Limb (tissue), 2 donors: Measurements from ENCODE around the gene KATNAL1.
"Not testable (repeated sequence)": the region's sequence is repeated elsewhere in the genome, so short reads cannot be mapped to it uniquely, and the experiment has no call there.

ENCODE experiments used
- DNase-seq, 2 donors: peaks; one replicate each; pipeline ENCODE4 v3.0.0-alpha.2; 2016; ENCODE audit errors: extremely low spot score in 2 of 2

KATNAL1 gene

GRCh38 chr13:30294004-30294403 lies 13.3 kb downstream of the KATNAL1 start:
- DNase-seq: no peak

GRCh38 chr13:30292325-30292724 lies 15.0 kb downstream of the KATNAL1 start:
- DNase-seq: no peak

GRCh38 chr13:30290812-30291436 lies 16.4 kb downstream of the KATNAL1 start:
- no peak for DNase-seq

GRCh38 chr13:30289533-30289932 lies 17.8 kb downstream of the KATNAL1 start:
- no peak for DNase-seq

- DNase-seq: not testable (repeated sequence)
Measured at GRCh38 chr13:30286059-30286458, 21.3 kb downstream of the KATNAL1 start.

GRCh38 chr13:30276178-30276577 lies 31.2 kb downstream of the KATNAL1 start:
- no peak for DNase-seq

- no peak for DNase-seq
Measured at GRCh38 chr13:30274083-30274482, 33.3 kb downstream of the KATNAL1 start.

- not testable (repeated sequence) for DNase-seq
Measured at GRCh38 chr13:30270035-30270434, 37.3 kb downstream of the KATNAL1 start.

- DNase-seq: no peak
Measured at GRCh38 chr13:30268673-30269072, 38.7 kb downstream of the KATNAL1 start.

GRCh38 chr13:30266756-30267155 lies 40.6 kb downstream of the KATNAL1 start:
- DNase-seq: no peak

- DNase-seq: not testable (repeated sequence)
Measured at GRCh38 chr13:30259149-30259733, 48.1 kb downstream of the KATNAL1 start.

- DNase-seq: peak in 1 of 2 donors; percentile 32
Measured at GRCh38 chr13:30257468-30258099, 49.8 kb downstream of the KATNAL1 start.

- DNase-seq: no peak
Measured at GRCh38 chr13:30256713-30257467, 50.5 kb downstream of the KATNAL1 start.

GRCh38 chr13:30255696-30256095 lies 51.7 kb downstream of the KATNAL1 start:
- no peak for DNase-seq

- no peak for DNase-seq
Measured at GRCh38 chr13:30253830-30254229, 53.5 kb downstream of the KATNAL1 start.

GRCh38 chr13:30247406-30247805 lies 59.9 kb downstream of the KATNAL1 start:
- no peak for DNase-seq

GRCh38 chr13:30241532-30241931 lies 65.8 kb downstream of the KATNAL1 start:
- DNase-seq: peak in 1 of 2 donors; percentile 38

- DNase-seq: no peak
Measured at GRCh38 chr13:30240608-30241007, 66.7 kb downstream of the KATNAL1 start.

GRCh38 chr13:30235216-30235615 lies 72.1 kb downstream of the KATNAL1 start:
- DNase-seq: no peak

- no peak for DNase-seq
Measured at GRCh38 chr13:30234619-30235162, 72.7 kb downstream of the KATNAL1 start.

GRCh38 chr13:30224732-30225131 lies 82.6 kb downstream of the KATNAL1 start:
- DNase-seq: no peak

GRCh38 chr13:30222254-30222653 lies 85.1 kb downstream of the KATNAL1 start:
- DNase-seq: no peak
